AG04449 (cell line): ENCODE measurements around the gene C6.

Source experiments
- CTCF ChIA-PET: fragments of 350-600 bp; formaldehyde crosslinking; extraction: SDS; loops from one replicate; lab custom pipeline; 2021; ENCODE audit warnings: antibody characterized with exemption; lab: Yijun Ruan, JAX
- POLR2A ChIA-PET: fragments of 400-600, 350-600 bp; formaldehyde crosslinking; extraction: SDS; loops from one replicate; lab custom pipeline; 2020; ENCODE audit warnings: antibody characterized with exemption, inconsistent platforms; lab: Yijun Ruan, JAX
- DNase-seq: peaks from one replicate; pipeline ENCODE4 v3.0.0-alpha.2; 2010; ENCODE audit warnings: low read depth, low spot score
- H3K4me3 ChIP-seq: 2 replicates; pipeline ENCODE4 v1.5.1; 2011; ENCODE audit warnings: low read depth, mild to moderate bottlenecking, control low read depth, low read length
- CTCF ChIP-seq: IDR thresholded peaks from one replicate; pipeline ENCODE4 v1.5.1; 2011; ENCODE audit warnings: mild to moderate bottlenecking, moderate library complexity, low read length, control low read depth, inconsistent platforms; ENCODE audit not compliant: insufficient read depth; ENCODE audit errors: missing control alignments

Gene C6

GRCh38 chr5:41154491-41154890 is 58.8 kb downstream of the C6 start:
- ChIA-PET CTCF (no interaction called here), POLR2A (no interaction called here)
- no peak for DNase-seq
- no peak overlapping the region for H3K4me3 ChIP-seq
- no peak for TF ChIP-seq CTCF

- ChIA-PET CTCF (no interaction called here), POLR2A (no interaction called here)
- no peak for DNase-seq
- no peak for TF ChIP-seq CTCF
- H3K4me3 ChIP-seq = no peak overlapping the region
Measured at GRCh38 chr5:41151564-41151963, 61.8 kb downstream of the C6 start.

GRCh38 chr5:41148448-41148847 is 64.9 kb downstream of the C6 start:
- H3K4me3 ChIP-seq = no peak overlapping the region
- no peak for TF ChIP-seq CTCF
- ChIA-PET CTCF (no interaction called here), POLR2A (no interaction called here)
- DNase-seq = no peak

- TF ChIP-seq CTCF = no peak
- no peak for DNase-seq
- H3K4me3 ChIP-seq = no peak overlapping the region
- ChIA-PET POLR2A (no interaction called here), CTCF (no interaction called here)
Measured at GRCh38 chr5:41145306-41145705, 68.0 kb downstream of the C6 start.

DNA sequence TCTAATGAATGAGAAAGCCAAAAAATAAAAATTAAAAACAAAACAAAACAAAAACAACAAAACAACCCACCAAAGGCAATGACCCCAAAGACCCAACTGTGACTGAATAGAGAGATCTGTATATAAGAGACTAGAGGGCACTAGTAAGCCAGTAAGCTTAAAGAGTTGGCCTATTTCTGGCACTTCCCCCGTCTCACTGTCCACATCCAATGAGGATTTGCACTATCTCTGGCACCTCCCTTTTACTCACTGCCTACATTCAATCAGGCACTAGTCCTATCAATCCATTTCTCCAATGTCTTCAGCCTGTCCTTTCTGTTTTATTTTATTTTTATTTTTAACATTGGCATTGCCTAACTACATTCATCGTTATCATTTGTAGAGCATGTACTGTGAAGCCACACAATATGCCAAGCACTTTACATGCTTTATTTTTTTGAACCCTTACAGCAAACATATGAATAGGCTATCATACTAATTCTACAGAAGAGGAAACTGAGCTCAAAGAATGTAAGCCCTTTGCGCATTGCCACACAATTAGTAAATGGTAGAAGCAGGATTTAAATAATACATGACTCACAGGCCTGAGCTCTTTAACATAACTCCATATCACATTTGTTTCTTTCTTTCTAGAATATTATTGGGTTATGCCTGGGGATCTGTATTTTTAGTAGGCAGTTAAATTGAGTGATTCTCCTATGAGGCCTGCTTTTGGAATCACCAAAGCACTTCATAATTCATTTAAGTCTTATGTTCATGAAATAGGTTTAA is 70.0 kb downstream of the C6 start:
- no peak overlapping the region for H3K4me3 ChIP-seq
- no peak for DNase-seq
- CTCF ChIA-PET = no interaction called here
- POLR2A ChIA-PET = no interaction called here
- no peak for TF ChIP-seq CTCF

GRCh38 chr5:41127967-41128690 is 85.2 kb downstream of the C6 start:
- CTCF ChIA-PET = interaction anchor here (2.0 kb wide), 1 partner anchor 11 kb away, joined by 5 read pairs; no protein-coding TSS in a partner anchor
- no peak for DNase-seq
- POLR2A ChIA-PET = no interaction called here
- no peak overlapping the region for H3K4me3 ChIP-seq
- TF ChIP-seq CTCF = no peak
